AG09319 (cell line): ENCODE results near the gene SUPT3H.

ENCODE experiments used
- DNase-seq: peaks from one replicate; pipeline ENCODE4 v3.0.0-alpha.2; 2010; ENCODE audit warnings: low read depth; ENCODE audit errors: extremely low read depth
- CTCF ChIP-seq: IDR thresholded peaks from 2 replicates; pipeline ENCODE4 v1.5.1; 2011; ENCODE audit warnings: low read depth, mild to moderate bottlenecking, inconsistent platforms, low read length, moderate library complexity

Gene SUPT3H

GRCh38 chr6:45371924-45372573 lies 5.7 kb downstream of the SUPT3H start:
- no peak for DNase-seq
- TF ChIP-seq CTCF, result no peak

GRCh38 chr6:45369870-45370269 lies 7.9 kb downstream of the SUPT3H start:
- no peak for TF ChIP-seq CTCF

GRCh38 chr6:45367999-45368398 lies 9.7 kb downstream of the SUPT3H start:
- TF ChIP-seq CTCF, result no peak
- no peak for DNase-seq

More at GRCh38 chr6:45369870-45370269, 7.9 kb downstream of the SUPT3H start:
- DNase-seq, result no peak

- TF ChIP-seq CTCF, result no peak
- DNase-seq, result no peak
Measured at GRCh38 chr6:45366534-45366933, 11.2 kb downstream of the SUPT3H start.

GRCh38 chr6:45365036-45365435 lies 12.7 kb downstream of the SUPT3H start:
- no peak for TF ChIP-seq CTCF
- no peak for DNase-seq

- no peak for DNase-seq
Measured at GRCh38 chr6:45364466-45364865, 13.3 kb downstream of the SUPT3H start.

GRCh38 chr6:45353654-45354053 lies 24.1 kb downstream of the SUPT3H start:
- no peak for TF ChIP-seq CTCF
- no peak for DNase-seq

More at GRCh38 chr6:45364466-45364865, 13.3 kb downstream of the SUPT3H start:
- TF ChIP-seq CTCF, result no peak
